GM19351 (cell line): Measurements from ENCODE around the gene KIF19.
A peak's percentile ranks its signal among the peaks of the same experiment; 100 is the strongest.

ENCODE experiments used
- ATAC-seq: cut with Tn5 transposase; IDR thresholded peaks from one replicate; pipeline ENCODE4 v1.9.1; 2021; ENCODE audit warnings: mild to moderate bottlenecking, moderate library complexity; ENCODE audit not compliant: unreplicated experiment

The KIF19 gene

GRCh38 chr17:74361230-74362068 lies 35.4 kb downstream of the KIF19 start, which contains the start of gene BTBD17:
Gene BTBD17, minus strand, starts transcription at chr17:74361868. Its CDS starts 49 bp downstream, at chr17:74361819.
- ATAC-seq = no peak

GRCh38 chr17:74362069-74362405 lies 36.0 kb downstream of the KIF19 start:
- ATAC-seq = no peak

- no peak for ATAC-seq
These were observed 36.9 kb downstream of the KIF19 start for GRCh38 chr17:74362810-74363498.

- ATAC-seq = no peak
These were observed 41.2 kb downstream of the KIF19 start, which contains the start of gene GPR142 for GRCh38 chr17:74367206-74367605. Gene GPR142, plus strand, starts transcription at chr17:74367506. Its CDS starts 2,035 bp downstream, at chr17:74369541.

DNA sequence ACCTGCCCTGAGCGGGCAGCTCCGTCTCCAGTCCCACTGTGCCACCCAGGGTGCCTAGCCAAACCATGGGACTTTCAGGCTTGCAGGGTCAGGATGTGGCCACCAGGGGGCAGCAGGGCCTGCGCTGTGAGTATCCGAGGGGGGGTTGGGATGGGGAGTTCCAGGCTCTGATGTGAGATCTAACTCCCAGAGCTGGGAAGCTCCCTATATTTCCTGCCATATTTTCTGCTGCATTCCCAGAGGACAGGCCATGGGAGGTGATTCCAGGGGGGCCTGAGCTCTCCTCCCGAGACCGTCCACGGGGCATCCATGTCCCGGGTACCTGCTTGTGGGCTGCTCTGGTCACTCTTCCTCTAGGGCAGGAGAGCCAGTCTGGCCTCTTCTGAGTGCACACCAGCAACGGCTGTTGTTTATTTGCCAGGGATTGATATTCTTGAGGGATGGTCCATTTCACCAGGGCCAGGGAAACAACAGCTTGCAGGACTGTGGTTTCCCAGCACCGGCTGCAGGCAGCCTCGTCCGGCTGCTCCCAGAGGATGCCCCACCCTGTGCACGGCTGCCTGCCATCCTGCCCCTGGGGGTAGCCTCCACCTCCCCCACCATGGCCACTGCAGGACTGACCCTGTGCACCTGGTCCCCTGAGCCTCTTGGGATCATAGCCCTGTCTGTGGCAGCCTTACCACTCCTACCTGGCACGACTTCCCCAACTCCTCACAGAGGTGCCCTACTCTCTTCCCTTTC lies 42.5 kb downstream of the KIF19 start:
- no peak for ATAC-seq

DNA sequence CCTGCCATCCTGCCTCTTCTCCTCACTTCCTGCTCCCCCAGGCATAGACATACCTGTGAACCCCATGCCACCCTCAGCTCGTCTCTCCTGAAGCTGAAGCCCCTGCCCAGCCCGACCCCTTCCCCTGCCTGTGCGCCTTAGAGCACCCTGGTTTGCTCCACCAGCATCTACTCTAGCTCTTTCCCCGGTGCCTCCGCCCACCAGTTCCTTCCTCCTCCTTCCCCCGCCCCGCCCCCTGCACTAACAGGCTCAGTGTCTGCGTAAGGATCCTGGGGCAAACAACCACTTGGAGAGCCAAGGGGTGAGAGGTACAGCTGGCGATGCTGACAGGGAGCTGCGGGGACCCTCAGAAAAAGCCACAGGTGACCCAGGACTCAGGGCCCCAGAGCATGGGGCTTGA lies 43.2 kb downstream of the KIF19 start:
- ATAC-seq = no peak

DNA sequence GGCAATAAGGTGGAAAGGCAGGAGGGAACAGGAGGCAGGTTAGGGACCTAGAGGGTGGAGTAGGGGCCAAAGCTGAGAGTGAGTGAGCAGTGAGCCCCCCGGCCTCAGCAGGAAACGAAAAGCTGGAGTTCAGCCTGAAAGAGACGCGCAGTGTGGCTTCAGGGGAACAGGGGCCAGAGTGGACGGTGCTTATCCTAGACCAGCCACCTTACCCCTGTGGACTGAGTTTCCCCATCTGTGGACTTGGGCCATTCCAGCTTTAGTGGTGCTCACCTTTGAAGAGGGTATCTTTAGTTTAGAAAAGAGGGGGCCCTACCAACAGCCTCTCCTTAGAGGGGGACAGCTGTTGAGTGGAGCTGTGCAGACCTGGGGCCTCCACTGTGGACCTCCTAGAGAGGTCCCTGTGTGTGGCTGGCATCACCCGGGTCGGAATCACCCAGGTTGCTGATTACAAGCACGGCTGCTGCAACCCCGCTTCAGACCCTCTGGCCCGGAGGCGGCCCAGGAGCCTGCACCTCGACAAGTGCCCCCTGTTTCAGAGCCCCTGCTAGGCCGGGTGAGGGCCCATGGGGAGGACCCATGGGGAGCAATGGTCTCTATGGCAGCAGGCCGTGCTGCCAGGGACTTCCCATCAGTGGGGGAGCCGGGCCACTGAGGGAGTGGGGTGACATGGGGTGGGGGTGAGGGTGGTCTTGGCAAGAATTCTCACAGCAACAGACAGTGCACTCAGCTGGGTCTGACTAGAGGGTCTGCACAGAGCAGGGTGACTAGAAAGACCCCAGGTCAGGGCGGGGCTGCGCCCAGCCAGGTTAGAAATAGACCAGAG lies 43.9 kb downstream of the KIF19 start:
- ATAC-seq = no peak

GRCh38 chr17:74371653-74372147 lies 45.7 kb downstream of the KIF19 start:
- ATAC-seq = no peak

DNA sequence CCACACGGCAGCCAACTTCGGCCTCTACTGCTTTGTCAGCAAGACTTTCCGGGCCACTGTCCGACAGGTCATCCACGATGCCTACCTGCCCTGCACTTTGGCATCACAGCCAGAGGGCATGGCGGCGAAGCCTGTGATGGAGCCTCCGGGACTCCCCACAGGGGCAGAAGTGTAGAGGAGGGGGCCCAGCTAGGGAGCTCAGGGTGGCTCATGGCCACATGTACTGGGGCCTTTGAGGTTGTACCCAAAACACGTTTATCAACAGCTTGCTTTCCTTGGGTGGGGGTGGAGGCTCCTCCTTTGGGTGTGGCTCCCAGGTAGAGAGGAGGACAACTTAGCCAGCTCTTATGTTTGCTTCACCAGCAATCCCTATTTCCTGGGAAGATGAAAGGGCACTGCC lies 46.4 kb downstream of the KIF19 start:
- no peak for ATAC-seq

GRCh38 chr17:74373838-74374606 lies 48.0 kb downstream of the KIF19 start:
- ATAC-seq = no peak

DNA sequence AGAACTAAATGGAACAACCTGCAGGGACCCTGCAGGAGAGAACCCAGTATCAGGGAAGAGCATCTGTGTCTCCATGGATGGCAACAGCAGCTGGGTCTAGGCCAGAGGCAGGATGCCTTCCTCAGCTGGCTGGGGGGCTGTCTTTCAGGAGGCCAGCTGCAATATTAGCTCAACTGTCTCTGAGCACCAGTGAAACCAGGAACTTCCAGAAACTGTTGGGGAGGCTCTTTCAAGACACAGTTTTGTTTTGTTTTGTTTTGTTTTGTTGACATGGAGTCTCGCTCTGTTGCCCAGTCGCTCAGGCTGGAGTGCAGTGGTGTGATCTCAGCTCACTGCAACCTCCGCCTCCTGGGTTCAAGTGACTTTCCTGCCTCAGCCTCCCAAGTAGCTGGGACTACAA lies 48.8 kb downstream of the KIF19 start:
- ATAC-seq = no peak

DNA sequence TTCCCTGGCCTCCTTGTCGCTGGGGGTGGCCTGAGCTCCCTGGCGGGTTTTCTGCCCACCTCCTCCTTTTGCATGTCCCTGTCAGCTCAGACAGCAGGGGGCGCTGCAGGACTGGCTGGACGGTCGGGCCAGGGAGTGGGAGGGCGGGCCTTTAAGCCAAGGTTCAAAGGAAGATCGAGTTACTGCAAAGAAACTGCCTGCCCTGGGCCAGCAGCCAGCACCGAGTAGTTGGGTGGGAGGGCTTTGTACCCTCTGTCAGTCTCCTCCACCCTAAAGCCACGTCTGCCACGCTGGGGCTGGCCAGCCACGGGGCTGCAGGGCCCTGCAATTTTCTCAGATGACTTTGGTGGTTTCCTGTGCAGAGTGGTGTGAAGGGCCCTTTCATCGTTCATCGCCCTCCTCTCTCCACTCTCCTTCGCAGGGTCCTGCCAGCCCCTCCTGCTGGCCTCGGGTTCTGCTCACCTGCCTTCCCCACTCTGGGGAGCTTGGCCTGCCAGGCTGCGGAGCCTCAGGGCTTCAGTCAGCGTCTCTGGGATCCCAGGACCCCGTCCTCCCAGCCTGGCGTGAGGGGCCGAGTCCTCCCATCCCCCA lies 53.6 kb downstream of the KIF19 start:
- ATAC-seq = peak; percentile 68

DNA sequence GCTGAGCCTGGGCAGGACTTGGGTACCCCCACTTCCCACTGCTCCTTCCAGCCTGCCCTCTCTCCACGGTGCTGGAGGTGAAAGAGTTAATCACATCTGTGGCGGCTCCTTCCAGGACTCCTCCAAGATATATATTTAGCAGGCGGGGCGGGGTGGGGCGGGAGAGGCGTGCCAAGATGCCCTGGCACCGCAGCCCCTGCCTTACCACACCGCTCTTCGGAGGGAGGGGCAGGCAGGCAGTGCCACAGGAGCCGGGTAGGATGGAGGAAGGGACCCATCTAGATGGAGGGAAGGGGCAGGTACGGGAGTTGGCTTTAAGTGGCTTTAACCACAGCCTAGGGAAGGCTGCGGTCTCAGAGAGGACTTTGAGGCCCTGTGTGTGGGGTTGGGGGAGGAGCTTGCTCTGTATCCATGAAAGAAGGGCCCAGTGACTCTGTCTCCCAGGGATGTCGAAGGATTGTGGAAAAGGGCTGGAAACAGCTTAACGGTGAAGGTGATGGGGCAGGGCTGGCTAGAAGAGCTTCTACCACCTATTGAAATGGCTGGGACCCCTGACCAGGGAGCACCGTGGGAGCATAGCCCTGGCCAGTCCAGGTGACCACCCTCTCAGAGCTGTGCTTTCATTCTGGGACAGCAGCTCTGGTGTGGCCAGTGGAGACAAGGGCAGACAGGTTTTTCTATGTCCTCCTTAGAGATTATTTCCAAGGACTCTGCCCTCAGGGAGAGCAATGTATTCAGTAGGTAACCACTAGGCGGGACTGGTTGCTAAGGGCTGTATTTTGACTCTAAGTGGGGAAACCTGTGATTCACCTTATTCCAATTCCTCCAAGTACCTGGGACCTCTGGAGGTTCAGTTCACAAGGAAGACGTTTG lies 54.3 kb downstream of the KIF19 start:
- no peak for ATAC-seq

DNA sequence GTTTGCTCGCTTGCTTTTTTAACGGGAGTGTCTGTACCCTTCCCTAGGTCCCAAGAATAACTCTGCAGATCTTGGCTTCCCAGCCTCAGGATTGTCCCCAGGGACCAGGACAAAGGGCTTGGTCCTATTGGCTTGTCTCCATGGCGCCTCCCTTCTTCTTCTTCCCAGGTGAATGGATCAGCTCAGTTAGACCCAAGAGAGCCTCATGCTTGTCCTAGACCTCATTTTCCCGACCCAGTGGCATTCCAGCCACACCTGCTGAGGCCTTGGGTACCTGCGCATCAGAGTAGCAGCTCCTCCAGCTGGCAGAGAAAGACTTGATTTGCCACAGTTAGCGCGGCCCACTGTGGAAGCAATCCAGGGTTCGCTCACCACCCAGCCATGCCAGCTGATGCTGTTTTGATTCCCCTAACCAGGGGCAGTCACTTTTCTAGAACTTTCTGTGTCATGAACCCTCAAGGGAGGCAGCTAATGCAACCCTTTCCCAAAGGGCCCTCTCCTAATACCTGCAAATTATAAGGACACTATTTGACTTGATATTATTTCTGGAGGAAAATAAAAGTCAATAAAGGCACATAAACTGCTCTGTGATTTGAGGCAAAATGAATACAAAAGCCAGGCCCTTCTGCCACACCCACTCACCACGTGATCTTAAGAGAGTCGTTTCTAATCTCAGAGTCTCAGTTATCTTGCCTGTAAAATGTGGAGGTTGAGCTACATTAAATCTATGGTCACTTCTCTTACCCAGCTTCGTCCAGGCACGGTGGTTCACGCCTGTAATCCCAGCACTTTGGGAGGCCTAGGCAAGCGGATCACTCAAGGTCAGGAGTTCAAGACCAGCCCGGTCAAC lies 55.2 kb downstream of the KIF19 start:
- no peak for ATAC-seq

DNA sequence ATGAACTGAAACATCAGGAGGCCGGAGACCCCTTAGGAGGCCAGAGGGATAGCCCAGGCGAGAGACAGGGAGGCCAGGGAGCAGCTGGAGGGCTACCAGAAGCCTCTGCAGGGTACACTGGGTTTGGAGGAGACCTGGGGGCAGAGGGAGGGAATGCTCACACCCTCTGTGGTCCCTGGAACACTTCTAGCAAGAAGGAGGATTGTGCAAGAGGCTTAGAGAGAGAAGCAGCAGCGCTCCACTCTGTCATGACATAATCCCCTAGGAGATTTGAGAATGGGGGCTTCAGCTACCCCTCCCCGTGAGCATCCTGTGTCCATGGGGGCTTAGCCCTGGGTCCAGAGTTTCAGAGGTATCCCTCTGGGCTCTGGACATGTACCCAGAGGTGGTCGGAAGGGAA lies 57.1 kb downstream of the KIF19 start:
- ATAC-seq = no peak

DNA sequence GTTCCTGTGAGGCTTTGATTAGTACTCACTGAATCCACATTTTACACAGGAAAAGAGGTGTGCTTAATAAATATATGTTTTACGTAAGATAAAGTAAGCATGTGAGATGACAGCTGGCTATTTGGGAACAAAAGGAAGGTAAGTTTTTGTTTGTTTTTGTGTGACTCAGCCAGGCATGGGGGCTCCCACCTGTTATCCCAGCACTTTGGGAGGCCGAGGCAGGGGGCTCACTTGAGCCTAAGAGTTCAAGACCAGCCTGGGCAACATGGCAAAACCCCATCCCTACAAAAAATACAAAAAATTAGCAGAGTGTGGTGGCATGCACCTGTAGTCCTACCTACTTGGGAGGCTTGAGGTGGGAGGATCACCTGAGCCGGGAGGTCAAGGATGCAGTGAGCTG lies 59.2 kb downstream of the KIF19 start:
- no peak for ATAC-seq

DNA sequence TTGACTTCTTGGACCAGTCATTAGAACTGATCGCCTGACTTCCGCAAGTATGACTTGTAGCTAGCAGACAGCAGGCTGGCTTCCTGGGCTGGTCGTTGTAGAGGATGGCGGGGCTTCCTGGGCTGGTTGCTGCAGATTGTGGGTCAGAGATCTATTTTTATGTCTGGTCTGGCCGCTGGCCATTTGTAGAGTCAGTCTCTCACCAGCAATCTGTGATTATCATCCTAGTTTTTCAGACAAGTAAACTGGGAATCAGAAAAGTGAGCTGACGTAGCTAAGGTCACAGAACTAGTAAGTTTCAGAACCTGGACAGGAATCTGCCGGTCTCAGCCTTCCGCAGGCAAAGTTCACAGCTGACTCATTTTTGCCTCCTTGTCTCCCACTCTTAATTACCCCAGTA lies 60.4 kb downstream of the KIF19 start:
- ATAC-seq = no peak
